ENCODE results near the gene TMEM164. TPM values are rescaled to one million over a fixed set of nuclear protein-coding genes. Genes with fewer than 3 reads are reported as not detected.

TMEM164 gene
- total and polyA plus RNA-seq, 2 donors (not counting 1 experiment from before 2014, with no cell fraction given): 5.7 to 10.2 TPM

GRCh38 chrX:109997786-109998452 lies 5.0 kb upstream of the TMEM164 start:
- H2AFZ ChIP-seq (ENCODE audit: low read length): no peak overlapping the region
- no peaks in the 10 kb centered on the region for H3K9me3 ChIP-seq (ENCODE audit: control insufficient read depth, insufficient read depth, low read depth, low read length)
- no peaks in the 10 kb centered on the region for H3K27me3 ChIP-seq (ENCODE audit: control insufficient read depth, insufficient read depth, low read length)
- no peak overlapping the region for H3K27ac ChIP-seq (ENCODE audit: insufficient read depth, low read length)
- H3K9ac ChIP-seq (ENCODE audit: insufficient read depth, low read length): no peak overlapping the region
- H4K20me1 ChIP-seq (ENCODE audit: control insufficient read depth, extremely low read depth, insufficient read depth, low read length): no peaks in the 10 kb centered on the region
- H3K79me2 ChIP-seq (ENCODE audit: control insufficient read depth, insufficient read depth, low read length): no peaks in the 10 kb centered on the region
- no peak overlapping the region for H3K4me3 ChIP-seq (replicated peaks in 1 of 4; ENCODE audit: control extremely low read depth in 1 of 4, insufficient read depth in 1 of 4, low read depth in 3 of 4, low read length in 4 of 4)
- H3K36me3 ChIP-seq (ENCODE audit: control insufficient read depth, insufficient read depth, low read length): no peaks in the 10 kb centered on the region
- no peak overlapping the region for H3K4me2 ChIP-seq (ENCODE audit: extremely low read depth, insufficient read depth, low read length)
- peaks cover 4% of the 10 kb centered on the region for H3K4me1 ChIP-seq (ENCODE audit: control insufficient read depth, extremely low read depth, insufficient read depth, low read length)
- DNase-seq (ENCODE audit: low read depth in 2 of 2): no peak
- TF ChIP-seq CTCF (conservative IDR thresholded peaks at IDR 0.05 in 1 of 2, IDR thresholded peaks at IDR 0.05 in 1 of 2; ENCODE audit: low read depth in 1 of 2, low read length in 2 of 2) (no peak), EZH2 (IDR thresholded peaks at IDR 0.05; ENCODE audit: low read length, missing control alignments) (no peak)

GRCh38 chrX:110000000-110000399 lies 2.9 kb upstream of the TMEM164 start:
- Histone ChIP-seq H3K4me1 (ENCODE audit: control insufficient read depth, extremely low read depth, insufficient read depth, low read length) (peaks cover 4% of the 10 kb centered on the region), H3K27ac (ENCODE audit: insufficient read depth, low read length) (no peak overlapping the region), H3K27me3 (ENCODE audit: control insufficient read depth, insufficient read depth, low read length) (no peaks in the 10 kb centered on the region), H3K9me3 (ENCODE audit: control insufficient read depth, insufficient read depth, low read depth, low read length) (no peaks in the 10 kb centered on the region), H3K9ac (ENCODE audit: insufficient read depth, low read length) (no peak overlapping the region), H3K4me2 (ENCODE audit: extremely low read depth, insufficient read depth, low read length) (no peak overlapping the region), H3K36me3 (ENCODE audit: control insufficient read depth, insufficient read depth, low read length) (no peaks in the 10 kb centered on the region), H3K4me3 (replicated peaks in 1 of 4; ENCODE audit: control extremely low read depth in 1 of 4, insufficient read depth in 1 of 4, low read depth in 3 of 4, low read length in 4 of 4) (no peak overlapping the region), H4K20me1 (ENCODE audit: control insufficient read depth, extremely low read depth, insufficient read depth, low read length) (no peaks in the 10 kb centered on the region), H3K79me2 (ENCODE audit: control insufficient read depth, insufficient read depth, low read length) (no peaks in the 10 kb centered on the region), H2AFZ (ENCODE audit: low read length) (no peak overlapping the region)
- TF ChIP-seq EZH2 (IDR thresholded peaks at IDR 0.05; ENCODE audit: low read length, missing control alignments): no peak
- TF ChIP-seq CTCF (conservative IDR thresholded peaks at IDR 0.05 in 1 of 2, IDR thresholded peaks at IDR 0.05 in 1 of 2; ENCODE audit: low read depth in 1 of 2, low read length in 2 of 2): no peak
- DNase-seq (ENCODE audit: low read depth in 2 of 2): no peak

- no peaks in the 10 kb centered on the region for H3K27me3 ChIP-seq (ENCODE audit: control insufficient read depth, insufficient read depth, low read length)
- H3K9me3 ChIP-seq (ENCODE audit: control insufficient read depth, insufficient read depth, low read depth, low read length): no peaks in the 10 kb centered on the region
- H3K27ac ChIP-seq (ENCODE audit: insufficient read depth, low read length): no peak overlapping the region
- H3K79me2 ChIP-seq (ENCODE audit: control insufficient read depth, insufficient read depth, low read length): no peaks in the 10 kb centered on the region
- no peak overlapping the region for H3K9ac ChIP-seq (ENCODE audit: insufficient read depth, low read length)
- peaks cover 4% of the 10 kb centered on the region for H3K4me1 ChIP-seq (ENCODE audit: control insufficient read depth, extremely low read depth, insufficient read depth, low read length)
- no peak for TF ChIP-seq CTCF (conservative IDR thresholded peaks at IDR 0.05 in 1 of 2, IDR thresholded peaks at IDR 0.05 in 1 of 2; ENCODE audit: low read depth in 1 of 2, low read length in 2 of 2)
- DNase-seq (ENCODE audit: low read depth in 2 of 2): no peak
- no peak overlapping the region for H2AFZ ChIP-seq (ENCODE audit: low read length)
- H3K4me3 ChIP-seq (replicated peaks in 1 of 4; ENCODE audit: control extremely low read depth in 1 of 4, insufficient read depth in 1 of 4, low read depth in 3 of 4, low read length in 4 of 4): no peak overlapping the region
- no peaks in the 10 kb centered on the region for H4K20me1 ChIP-seq (ENCODE audit: control insufficient read depth, extremely low read depth, insufficient read depth, low read length)
- no peak overlapping the region for H3K4me2 ChIP-seq (ENCODE audit: extremely low read depth, insufficient read depth, low read length)
- H3K36me3 ChIP-seq (ENCODE audit: control insufficient read depth, insufficient read depth, low read length): no peaks in the 10 kb centered on the region
These were observed 1.8 kb upstream of the TMEM164 start for GRCh38 chrX:110000847-110001713.
